Activated CD4-positive, alpha-beta T cell treated with anti-CD3 and anti-CD28 coated beads, Interleukin-2, amount 50 U/mL, for 24 hours (primary cell): Measurements from ENCODE around the gene C1orf50.
"Not testable (repeated sequence)": the region's sequence is repeated elsewhere in the genome, so short reads cannot be mapped to it uniquely, and the experiment has no call there.

Experiments
- DNase-seq, 2 donors: peaks; one replicate each; pipeline ENCODE4 v3.0.0-alpha.2; 2020; ENCODE audit warnings: low read depth in 1 of 2, low spot score in 1 of 2

Gene C1orf50

DNA sequence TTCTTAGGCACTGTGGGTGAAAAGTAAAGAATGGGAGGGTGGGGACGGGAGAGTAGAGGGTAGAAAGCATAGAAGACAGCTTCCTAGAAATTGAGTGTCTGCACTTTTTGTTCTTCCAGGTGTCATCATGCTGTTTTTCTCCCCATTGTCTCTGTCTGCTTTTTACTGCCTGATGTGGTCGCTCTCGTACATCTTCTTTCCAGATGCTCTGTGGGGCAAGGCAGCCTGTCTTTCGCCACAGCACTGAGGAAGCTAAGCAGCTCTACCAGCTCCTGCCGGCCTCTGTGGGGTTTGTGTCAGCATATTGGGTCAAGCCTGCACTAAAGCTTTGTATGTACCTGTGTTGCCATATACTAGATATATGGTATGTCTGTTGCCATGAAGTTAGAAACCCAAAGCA lies 30.9 kb downstream of the C1orf50 start:
- no peak for DNase-seq

- no peak for DNase-seq
Measured at GRCh38 chr1:42801832-42802473, 34.9 kb downstream of the C1orf50 start.

DNA sequence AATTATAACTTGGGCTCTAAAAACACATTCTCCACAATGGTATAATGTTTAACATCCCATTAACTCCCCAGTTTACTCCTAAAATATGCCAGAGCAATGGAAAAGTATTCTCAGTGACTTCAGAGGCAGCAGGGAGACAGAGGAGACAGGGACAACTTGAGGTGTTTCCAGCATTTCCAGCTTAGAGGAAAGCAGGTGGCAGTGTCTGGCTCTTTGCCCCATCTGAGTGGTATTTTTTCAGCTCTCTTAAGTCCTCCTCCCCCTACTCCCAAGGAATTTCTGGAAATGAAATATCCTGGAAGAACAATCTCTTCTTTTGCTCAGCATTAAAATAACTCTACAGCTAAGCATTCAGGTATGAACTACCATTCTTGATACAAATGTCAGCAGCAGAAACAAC lies 39.1 kb downstream of the C1orf50 start:
- no peak for DNase-seq

GRCh38 chr1:42806593-42806992 lies 39.5 kb downstream of the C1orf50 start:
- no peak for DNase-seq

DNA sequence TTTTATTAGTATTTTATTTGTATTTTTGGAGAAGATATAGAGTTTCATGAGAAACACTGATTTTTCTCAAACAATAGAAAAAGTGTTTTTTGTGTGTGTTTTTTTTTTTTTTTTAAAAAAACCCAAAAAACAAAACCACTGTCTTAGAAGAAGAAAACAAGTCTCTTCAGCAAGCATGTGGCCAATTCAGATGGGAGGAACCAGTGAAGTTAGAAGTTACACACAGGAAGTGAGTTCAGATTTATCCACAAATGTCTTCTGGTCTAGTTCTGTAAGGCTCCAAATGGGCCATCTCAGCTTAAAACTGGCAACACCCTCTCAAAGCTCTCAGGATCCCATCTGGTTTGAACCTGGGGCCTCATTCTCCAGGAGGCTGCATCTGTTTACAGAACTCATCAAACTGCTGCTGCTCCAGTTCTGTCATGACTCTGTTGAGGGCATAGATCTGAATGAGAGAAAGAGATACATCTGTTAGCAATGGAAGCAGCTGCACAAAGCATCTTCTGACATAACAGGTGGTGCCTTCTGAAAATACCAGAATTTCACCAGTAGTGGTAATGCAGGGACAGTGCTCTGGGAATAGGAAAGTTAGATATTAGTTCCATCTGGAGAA lies 40.1 kb downstream of the C1orf50 start:
- no peak for DNase-seq

- not testable (repeated sequence) for DNase-seq
Measured at GRCh38 chr1:42814815-42815214, 47.8 kb downstream of the C1orf50 start.

GRCh38 chr1:42815941-42816584 lies 49.0 kb downstream of the C1orf50 start:
- DNase-seq: no peak

GRCh38 chr1:42816585-42817439 lies 49.8 kb downstream of the C1orf50 start, which contains the start of the genes ERMAP and SVBP:
ERMAP (plus strand) TSS chr1:42817122; CDS start chr1:42830449, 13,327 bp downstream.
SVBP (minus strand) TSS chr1:42817397; CDS start chr1:42816544, 853 bp downstream.
- DNase-seq: peak; percentile 92 to 93

DNA sequence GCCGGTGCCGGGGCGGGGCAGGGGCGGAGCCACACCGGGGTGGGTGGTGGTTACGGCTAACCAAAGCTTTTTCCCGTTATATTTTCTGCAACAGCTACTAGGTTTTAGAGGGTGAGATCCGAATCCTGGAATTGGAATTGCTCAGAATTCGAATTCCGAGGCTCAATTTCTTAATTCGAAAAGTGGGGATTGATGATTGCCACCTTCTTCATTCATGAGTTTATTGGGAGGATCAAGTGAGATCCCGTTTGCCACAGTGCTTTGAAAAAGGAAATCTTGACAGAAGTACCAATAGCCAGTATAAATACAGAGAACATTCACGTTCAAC lies 50.4 kb downstream of the C1orf50 start:
- no peak for DNase-seq

- no peak for DNase-seq
Measured at GRCh38 chr1:42817976-42818375, 50.9 kb downstream of the C1orf50 start.

DNA sequence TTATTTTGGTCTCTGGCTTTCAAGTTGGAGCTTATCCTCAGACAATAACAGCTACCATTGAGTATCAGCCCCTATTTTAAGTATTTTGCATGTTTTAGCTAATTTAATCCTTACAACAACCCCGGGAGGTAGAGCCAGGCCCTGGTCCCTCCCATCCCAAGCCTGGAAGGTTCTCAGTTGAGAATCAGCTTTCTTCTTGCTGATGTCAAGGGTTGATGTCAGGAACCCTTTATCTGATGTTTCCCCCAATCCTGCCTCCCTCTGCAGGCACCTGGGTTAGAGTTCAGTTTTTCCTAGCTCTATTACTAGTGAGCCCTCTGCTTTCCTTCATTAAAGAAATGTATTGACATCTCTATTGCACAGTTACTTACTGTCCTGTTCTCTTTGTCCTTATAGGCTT lies 53.8 kb downstream of the C1orf50 start:
- no peak for DNase-seq

DNA sequence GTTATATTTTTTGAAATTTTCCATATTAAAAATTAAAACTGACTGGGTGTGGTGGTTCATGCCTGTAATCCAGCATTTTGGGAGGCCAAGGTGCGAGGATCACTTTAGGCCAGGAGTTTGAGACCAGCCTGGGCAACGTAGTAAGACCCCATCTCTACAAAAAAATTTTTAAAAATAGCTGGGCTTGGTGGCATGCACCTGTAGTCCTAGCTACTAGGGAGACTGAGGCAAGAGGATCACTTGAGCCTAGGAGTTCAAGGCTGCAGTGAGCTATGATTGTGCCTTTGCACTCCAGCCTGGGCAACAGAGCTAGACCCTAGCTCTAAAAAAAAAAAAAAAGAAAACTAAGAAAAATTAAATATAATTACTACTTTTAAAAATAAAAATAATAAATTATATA lies 54.6 kb downstream of the C1orf50 start:
- DNase-seq: no peak

DNA sequence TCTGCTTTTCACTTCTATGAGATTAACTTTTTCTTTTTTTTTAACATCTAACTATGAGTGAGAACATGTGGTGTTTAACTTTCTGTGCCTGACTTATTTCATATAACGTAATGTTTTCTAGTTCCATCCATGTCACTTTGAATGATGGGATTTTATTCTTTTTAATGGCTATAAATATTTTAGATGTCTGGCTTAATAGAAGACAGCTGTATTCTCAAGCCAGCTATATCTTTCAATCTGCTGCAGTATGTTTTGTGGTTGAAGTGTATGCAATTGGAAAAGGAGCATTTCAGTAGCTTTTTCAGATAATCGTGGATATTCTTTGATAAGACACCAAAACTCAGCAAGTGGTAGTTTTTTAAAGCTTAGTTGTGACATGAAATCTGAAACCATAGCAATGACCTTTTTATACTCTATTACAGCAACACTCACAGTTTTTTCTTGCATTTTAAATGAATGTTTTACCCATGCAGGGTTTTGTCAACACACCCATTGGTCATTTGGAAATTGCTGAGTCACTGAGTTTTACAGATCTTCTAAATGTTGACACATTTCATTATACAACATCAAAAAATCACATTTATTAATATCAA lies 55.8 kb downstream of the C1orf50 start:
- no peak for DNase-seq

DNA sequence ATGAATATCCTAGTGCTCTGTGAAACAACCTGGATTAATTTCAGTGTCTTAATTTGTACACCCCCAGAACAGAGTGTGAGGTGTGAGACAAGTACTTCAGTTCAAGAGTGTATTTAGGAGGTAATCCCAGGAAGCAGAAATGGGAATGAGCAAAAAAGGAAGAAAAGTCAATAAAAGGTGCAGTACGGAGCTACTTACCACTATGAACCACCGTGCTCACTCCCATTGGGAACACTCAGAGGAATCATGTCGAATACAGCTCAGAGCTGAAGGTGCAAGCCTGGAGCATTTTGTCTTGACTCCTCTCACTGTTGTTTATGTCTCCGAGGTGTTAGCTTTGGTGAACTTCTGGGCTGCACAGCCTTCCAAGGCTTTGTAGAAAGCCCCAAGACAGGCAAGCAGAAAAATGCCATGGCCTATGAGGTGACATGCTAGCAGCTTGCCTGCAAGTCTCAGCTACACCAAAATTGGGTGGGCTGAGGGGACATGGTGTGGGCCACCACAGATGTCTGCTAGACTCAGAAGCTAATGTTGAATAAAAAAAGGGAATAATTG lies 57.5 kb downstream of the C1orf50 start:
- DNase-seq: no peak

- no peak for DNase-seq
Measured at GRCh38 chr1:42825036-42825851, 58.2 kb downstream of the C1orf50 start.
